Anterior cingulate cortex (tissue), 58 donors: ENCODE data around the gene EEPD1.
"Not testable (repeated sequence)": the region's sequence is repeated elsewhere in the genome, so short reads cannot be mapped to it uniquely, and the experiment has no call there.

Experiments used
- DNase-seq, 58 donors: peaks; one replicate each; lab custom pipeline; 2025; lab: John Stamatoyannopoulos, UW

The EEPD1 gene

GRCh38 chr7:36309301-36309700, 156.2 kb downstream of the EEPD1 start:
- no peak for DNase-seq

GRCh38 chr7:36309716-36310115, 156.7 kb downstream of the EEPD1 start:
- no peak for DNase-seq

- DNase-seq, result no peak
These were observed 157.8 kb downstream of the EEPD1 start for GRCh38 chr7:36310897-36311296.

- no peak for DNase-seq
These were observed 158.5 kb downstream of the EEPD1 start for GRCh38 chr7:36311539-36311938.

GRCh38 chr7:36312064-36312914, 159.2 kb downstream of the EEPD1 start:
- DNase-seq, result no peak

- DNase-seq, result no peak
These were observed 159.9 kb downstream of the EEPD1 start for GRCh38 chr7:36312915-36313334.

GRCh38 chr7:36313607-36314006, 160.6 kb downstream of the EEPD1 start:
- no peak for DNase-seq

GRCh38 chr7:36314491-36314890, 161.4 kb downstream of the EEPD1 start:
- no peak for DNase-seq

GRCh38 chr7:36315309-36315944, 162.4 kb downstream of the EEPD1 start:
- DNase-seq, result no peak

- no peak for DNase-seq
These were observed 163.3 kb downstream of the EEPD1 start for GRCh38 chr7:36316319-36316718.

- DNase-seq, result no peak
These were observed 164.2 kb downstream of the EEPD1 start for GRCh38 chr7:36317276-36317675.

GRCh38 chr7:36318116-36318515, 165.1 kb downstream of the EEPD1 start:
- DNase-seq, result no peak

- DNase-seq, result not testable (repeated sequence)
These were observed 168.2 kb downstream of the EEPD1 start for GRCh38 chr7:36321284-36321683.

GRCh38 chr7:36336390-36336789, 183.3 kb downstream of the EEPD1 start:
- DNase-seq, result no peak

GRCh38 chr7:36338256-36338655, 185.2 kb downstream of the EEPD1 start:
- DNase-seq, result no peak

GRCh38 chr7:36343548-36343947, 190.5 kb downstream of the EEPD1 start:
- no peak for DNase-seq

GRCh38 chr7:36344622-36345021, 191.6 kb downstream of the EEPD1 start:
- no peak for DNase-seq

- DNase-seq, result no peak
These were observed 193.3 kb downstream of the EEPD1 start for GRCh38 chr7:36346260-36346831.

- no peak for DNase-seq
These were observed 195.2 kb downstream of the EEPD1 start for GRCh38 chr7:36348256-36348655.

- no peak for DNase-seq
These were observed 195.7 kb downstream of the EEPD1 start for GRCh38 chr7:36348771-36349170.

GRCh38 chr7:36349626-36350025, 196.6 kb downstream of the EEPD1 start:
- DNase-seq, result no peak
